ENCODE results near the gene TMEM191B.
A peak's percentile ranks its signal among the peaks of the same experiment; 100 is the strongest.
"Not testable (repeated sequence)": the region's sequence is repeated elsewhere in the genome, so short reads cannot be mapped to it uniquely, and the experiment has no call there.

TMEM191B gene

GRCh38 chr22:18554280-18555256 lies 27.0 kb downstream of the TMEM191B start:
- not testable (repeated sequence) for H3K4me3 ChIP-seq (ENCODE audit: low read depth, low read length); DNase-seq (ENCODE audit: low read depth)

GRCh38 chr22:18558516-18558915 lies 30.9 kb downstream of the TMEM191B start:
- DNase-seq (ENCODE audit: low read depth); H3K4me3 ChIP-seq (ENCODE audit: low read depth, low read length): not testable (repeated sequence)

GRCh38 chr22:18558939-18559338 lies 31.3 kb downstream of the TMEM191B start:
- DNase-seq (ENCODE audit: low read depth); H3K4me3 ChIP-seq (ENCODE audit: low read depth, low read length): not testable (repeated sequence)

GRCh38 chr22:18560099-18560974 lies 32.7 kb downstream of the TMEM191B start:
- H3K4me3 ChIP-seq (ENCODE audit: low read depth, low read length); DNase-seq (ENCODE audit: low read depth): not testable (repeated sequence)

GRCh38 chr22:18570509-18571246 lies 43.1 kb downstream of the TMEM191B start:
- H3K4me3 ChIP-seq (ENCODE audit: low read depth, low read length); DNase-seq (ENCODE audit: low read depth): not testable (repeated sequence)

- H3K4me3 ChIP-seq (ENCODE audit: low read depth, low read length); DNase-seq (ENCODE audit: low read depth): not testable (repeated sequence)
These were observed 46.0 kb downstream of the TMEM191B start for GRCh38 chr22:18573483-18574164.

- DNase-seq (ENCODE audit: low read depth): not testable (repeated sequence)
These were observed 47.0 kb downstream of the TMEM191B start for GRCh38 chr22:18574555-18574954.

GRCh38 chr22:18575686-18576085 lies 48.1 kb downstream of the TMEM191B start:
- not testable (repeated sequence) for H3K4me3 ChIP-seq (ENCODE audit: low read depth, low read length); DNase-seq (ENCODE audit: low read depth)

More at GRCh38 chr22:18574555-18574954, 47.0 kb downstream of the TMEM191B start:
- not testable (repeated sequence) for H3K4me3 ChIP-seq (ENCODE audit: low read depth, low read length)

- not testable (repeated sequence) for H3K4me3 ChIP-seq (ENCODE audit: low read depth, low read length)
These were observed 49.7 kb downstream of the TMEM191B start for GRCh38 chr22:18577090-18577818.

GRCh38 chr22:18577847-18578246 lies 50.2 kb downstream of the TMEM191B start:
- DNase-seq (ENCODE audit: low read depth): peak; percentile 40
- not testable (repeated sequence) for H3K4me3 ChIP-seq (ENCODE audit: low read depth, low read length)

More at GRCh38 chr22:18577090-18577818, 49.7 kb downstream of the TMEM191B start:
- DNase-seq (ENCODE audit: low read depth): not testable (repeated sequence)

Data from GM12865 (cell line).